CD4-positive, alpha-beta T cell treated with Interleukin-6 for 4 hours (primary cell): ENCODE results near the gene FNTB.

ENCODE experiments used
- DNase-seq: peaks from one replicate; pipeline ENCODE4 v3.0.0-alpha.2; 2020; ENCODE audit warnings: mixed read lengths

FNTB gene

GRCh38 chr14:64983439-64984310 lies 3.0 kb upstream of the FNTB start:
- peak; percentile 61 for DNase-seq

- DNase-seq: no peak
Observed at GRCh38 chr14:64987438-64987767, 708 bp downstream of the FNTB start.

- DNase-seq: peak; percentile 39
Observed at GRCh38 chr14:64990296-64990695, 3.6 kb downstream of the FNTB start.

- no peak for DNase-seq
Observed at GRCh38 chr14:64990939-64991338, 4.2 kb downstream of the FNTB start.

GRCh38 chr14:64992328-64992885 lies 5.7 kb downstream of the FNTB start:
- no peak for DNase-seq

- no peak for DNase-seq
Observed at GRCh38 chr14:64993266-64993930, 6.7 kb downstream of the FNTB start.

GRCh38 chr14:64994540-64994939 lies 7.8 kb downstream of the FNTB start:
- no peak for DNase-seq

GRCh38 chr14:64995291-64995690 lies 8.6 kb downstream of the FNTB start:
- DNase-seq: no peak

- DNase-seq: peak; percentile 20
Observed at GRCh38 chr14:64997108-64997794, 10.6 kb downstream of the FNTB start.

- no peak for DNase-seq
Observed at GRCh38 chr14:64998455-64998931, 11.8 kb downstream of the FNTB start.

GRCh38 chr14:65000898-65001591 lies 14.3 kb downstream of the FNTB start:
- no peak for DNase-seq

- DNase-seq: no peak
Observed at GRCh38 chr14:65001723-65002122, 15.0 kb downstream of the FNTB start.

GRCh38 chr14:65002586-65003210 lies 16.0 kb downstream of the FNTB start:
- no peak for DNase-seq

- DNase-seq: no peak
Observed at GRCh38 chr14:65003394-65003793, 16.7 kb downstream of the FNTB start.

- DNase-seq: no peak
Observed at GRCh38 chr14:65006261-65006721, 19.6 kb downstream of the FNTB start.

GRCh38 chr14:65007202-65007601 lies 20.5 kb downstream of the FNTB start:
- DNase-seq: no peak

GRCh38 chr14:65010211-65010931 lies 23.7 kb downstream of the FNTB start:
- no peak for DNase-seq

- no peak for DNase-seq
Observed at GRCh38 chr14:65011538-65011937, 24.8 kb downstream of the FNTB start.

GRCh38 chr14:65012353-65012752 lies 25.7 kb downstream of the FNTB start:
- no peak for DNase-seq

GRCh38 chr14:65015391-65015790 lies 28.7 kb downstream of the FNTB start:
- no peak for DNase-seq

GRCh38 chr14:65016471-65016870 lies 29.8 kb downstream of the FNTB start:
- DNase-seq: no peak
